Measurements from ENCODE around the gene MTMR11.

The MTMR11 gene

GRCh38 chr1:149936170-149936991, at the start of gene MTMR11:
Gene MTMR11, minus strand, starts transcription at chr1:149936879. Its CDS starts 232 bp downstream, at chr1:149936647.
- Histone ChIP-seq H3K4me3 (ENCODE audit: low read depth in 1 of 2, low read length in 1 of 2) (no peak within 1 kb of the TSS), H3K27me3 (peaks cover 4% of the 10 kb centered on the region), H3K27ac (no peak within 1 kb of the TSS), H3K36me3 (no peaks in the 10 kb centered on the region), H3K9me3 (no peaks in the 10 kb centered on the region), H3K4me1 (ENCODE audit: control insufficient read depth in 1 of 2, insufficient read depth in 1 of 2, low read depth in 1 of 2, low read length in 1 of 2) (no peaks in the 10 kb centered on the region)
- no peak for TF ChIP-seq CTCF (IDR thresholded peaks at IDR 0.05)

GRCh38 chr1:149979972-149980540, 43.4 kb upstream of the MTMR11 start:
- Histone ChIP-seq H3K9me3 (no peaks in the 10 kb centered on the region), H3K36me3 (no peaks in the 10 kb centered on the region), H3K27me3 (peaks cover 83% of the 10 kb centered on the region), H3K4me1 (ENCODE audit: control insufficient read depth in 1 of 2, insufficient read depth in 1 of 2, low read depth in 1 of 2, low read length in 1 of 2) (no peaks in the 10 kb centered on the region), H3K4me3 (ENCODE audit: low read depth in 1 of 2, low read length in 1 of 2) (no peak overlapping the region), H3K27ac (no peak overlapping the region)
- TF ChIP-seq CTCF (IDR thresholded peaks at IDR 0.05) = no peak

GRCh38 chr1:149979245-149979971, 42.7 kb upstream of the MTMR11 start:
- Histone ChIP-seq H3K9me3 (no peaks in the 10 kb centered on the region), H3K27me3 (peaks cover 83% of the 10 kb centered on the region), H3K4me1 (ENCODE audit: control insufficient read depth in 1 of 2, insufficient read depth in 1 of 2, low read depth in 1 of 2, low read length in 1 of 2) (no peaks in the 10 kb centered on the region), H3K4me3 (ENCODE audit: low read depth in 1 of 2, low read length in 1 of 2) (no peak overlapping the region), H3K27ac (no peak overlapping the region), H3K36me3 (no peaks in the 10 kb centered on the region)
- TF ChIP-seq CTCF (IDR thresholded peaks at IDR 0.05) = no peak

- TF ChIP-seq CTCF (IDR thresholded peaks at IDR 0.05) = no peak
- no peaks in the 10 kb centered on the region for H3K9me3 ChIP-seq
- no peak overlapping the region for H3K27ac ChIP-seq
- H3K4me3 ChIP-seq (ENCODE audit: low read depth in 1 of 2, low read length in 1 of 2) = no peak overlapping the region
- no peaks in the 10 kb centered on the region for H3K36me3 ChIP-seq
- peaks cover 78% of the 10 kb centered on the region for H3K27me3 ChIP-seq
- H3K4me1 ChIP-seq (ENCODE audit: control insufficient read depth in 1 of 2, insufficient read depth in 1 of 2, low read depth in 1 of 2, low read length in 1 of 2) = no peaks in the 10 kb centered on the region
Measured at GRCh38 chr1:149978547-149979023, 41.9 kb upstream of the MTMR11 start.

- TF ChIP-seq CTCF (IDR thresholded peaks at IDR 0.05) = no peak
- H3K27me3 ChIP-seq = peaks cover 66% of the 10 kb centered on the region
- no peaks in the 10 kb centered on the region for H3K36me3 ChIP-seq
- H3K9me3 ChIP-seq = no peaks in the 10 kb centered on the region
- no peaks in the 10 kb centered on the region for H3K4me1 ChIP-seq (ENCODE audit: control insufficient read depth in 1 of 2, insufficient read depth in 1 of 2, low read depth in 1 of 2, low read length in 1 of 2)
- H3K27ac ChIP-seq = no peak overlapping the region
- no peak overlapping the region for H3K4me3 ChIP-seq (ENCODE audit: low read depth in 1 of 2, low read length in 1 of 2)
Measured at GRCh38 chr1:149977345-149977744, 40.7 kb upstream of the MTMR11 start.

All from neutrophil (primary cell).